Gastroesophageal sphincter (tissue), 3 donors: ENCODE results near the gene HSBP1L1.

Source experiments
- EP300 ChIP-seq: sonication (generic); formaldehyde crosslinking; IDR thresholded peaks from one replicate; pipeline ENCODE4 v1.6.1; 2017; ENCODE audit warnings: antibody characterized with exemption, mild to moderate bottlenecking
- POLR2A ChIP-seq, 2 donors: fragments of 450-650 bp; IDR thresholded peaks; one replicate each; pipeline ENCODE4 v1.6.1; 2017; ENCODE audit warnings: antibody characterized with exemption in 2 of 2, mild to moderate bottlenecking in 2 of 2, moderate library complexity in 1 of 2
- POLR2AphosphoS5 ChIP-seq: sonication (generic); formaldehyde crosslinking; IDR thresholded peaks from one replicate; pipeline ENCODE4 v1.6.1; 2017; ENCODE audit warnings: antibody characterized with exemption
- TF ChIP-seq, protein P1 (sequence below), 4 experiments: fragments of 200-600 bp in 2 of 4; fragments of 450-650 bp in 2 of 4; sonication (generic) in 1 of 4; IDR thresholded peaks; one replicate each; pipeline ENCODE4 v1.5.1; 2017 to 2019; ENCODE audit warnings: antibody characterized with exemption in 4 of 4, mild to moderate bottlenecking in 2 of 4, moderate library complexity in 2 of 4

GRCh38 chr18:79958981-79959380 lies 5.5 kb upstream of the HSBP1L1 start:
- TF ChIP-seq, protein P1, sequence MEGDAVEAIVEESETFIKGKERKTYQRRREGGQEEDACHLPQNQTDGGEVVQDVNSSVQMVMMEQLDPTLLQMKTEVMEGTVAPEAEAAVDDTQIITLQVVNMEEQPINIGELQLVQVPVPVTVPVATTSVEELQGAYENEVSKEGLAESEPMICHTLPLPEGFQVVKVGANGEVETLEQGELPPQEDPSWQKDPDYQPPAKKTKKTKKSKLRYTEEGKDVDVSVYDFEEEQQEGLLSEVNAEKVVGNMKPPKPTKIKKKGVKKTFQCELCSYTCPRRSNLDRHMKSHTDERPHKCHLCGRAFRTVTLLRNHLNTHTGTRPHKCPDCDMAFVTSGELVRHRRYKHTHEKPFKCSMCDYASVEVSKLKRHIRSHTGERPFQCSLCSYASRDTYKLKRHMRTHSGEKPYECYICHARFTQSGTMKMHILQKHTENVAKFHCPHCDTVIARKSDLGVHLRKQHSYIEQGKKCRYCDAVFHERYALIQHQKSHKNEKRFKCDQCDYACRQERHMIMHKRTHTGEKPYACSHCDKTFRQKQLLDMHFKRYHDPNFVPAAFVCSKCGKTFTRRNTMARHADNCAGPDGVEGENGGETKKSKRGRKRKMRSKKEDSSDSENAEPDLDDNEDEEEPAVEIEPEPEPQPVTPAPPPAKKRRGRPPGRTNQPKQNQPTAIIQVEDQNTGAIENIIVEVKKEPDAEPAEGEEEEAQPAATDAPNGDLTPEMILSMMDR (IDR thresholded peaks at IDR 0.05) = no peak
- TF ChIP-seq POLR2AphosphoS5 = no peak
- no peak for TF ChIP-seq EP300
- no peak for TF ChIP-seq POLR2A (IDR thresholded peaks at IDR 0.05)
